Measurements from ENCODE around the gene MT1E.
A peak's percentile ranks its signal among the peaks of the same experiment; 100 is the strongest.
"Not testable (repeated sequence)": the region's sequence is repeated elsewhere in the genome, so short reads cannot be mapped to it uniquely, and the experiment has no call there.

Gene MT1E

GRCh38 chr16:56672761-56673536 is 47.4 kb downstream of the MT1E start:
- no peak for DNase-seq

GRCh38 chr16:56673921-56674320 is 48.3 kb downstream of the MT1E start:
- DNase-seq = no peak

GRCh38 chr16:56674570-56674969 is 49.0 kb downstream of the MT1E start:
- DNase-seq = not testable (repeated sequence)

- DNase-seq = peak; percentile 77
Measured at GRCh38 chr16:56675685-56676210, 50.2 kb downstream of the MT1E start.
